GM12874 (cell line): ENCODE measurements around the gene MEI1.

Source experiments
- CTCF ChIP-seq: IDR thresholded peaks from 2 replicates; pipeline ENCODE4 v1.5.1; 2011; ENCODE audit warnings: low read depth, mild to moderate bottlenecking, control low read depth, low read length, moderate library complexity; ENCODE audit not compliant: insufficient read depth

MEI1 gene

GRCh38 chr22:41847300-41847699 is 148.0 kb downstream of the MEI1 start:
- TF ChIP-seq CTCF, result no peak

GRCh38 chr22:41848468-41848867 is 149.2 kb downstream of the MEI1 start:
- TF ChIP-seq CTCF, result no peak
